HG03442 (cell line): ENCODE data around the gene TENM3.

Source experiments
- ATAC-seq: cut with Tn5 transposase; IDR thresholded peaks from one replicate; pipeline ENCODE4 v1.9.1; 2021; ENCODE audit warnings: mild to moderate bottlenecking, moderate library complexity; ENCODE audit not compliant: unreplicated experiment

The TENM3 gene

GRCh38 chr4:182286035-182286434 lies 42.8 kb downstream of the TENM3 start:
- ATAC-seq: no peak

- no peak for ATAC-seq
Observed at GRCh38 chr4:182286931-182287330, 43.7 kb downstream of the TENM3 start.

GRCh38 chr4:182288534-182288933 lies 45.3 kb downstream of the TENM3 start:
- no peak for ATAC-seq

- ATAC-seq: no peak
Observed at GRCh38 chr4:182289809-182290208, 46.6 kb downstream of the TENM3 start.

GRCh38 chr4:182291175-182291574 lies 48.0 kb downstream of the TENM3 start:
- ATAC-seq: no peak

- ATAC-seq: no peak
Observed at GRCh38 chr4:182291597-182292270, 48.5 kb downstream of the TENM3 start.

- ATAC-seq: no peak
Observed at GRCh38 chr4:182292612-182293011, 49.4 kb downstream of the TENM3 start.

- no peak for ATAC-seq
Observed at GRCh38 chr4:182293691-182294255, 50.6 kb downstream of the TENM3 start.

- ATAC-seq: no peak
Observed at GRCh38 chr4:182294451-182294850, 51.2 kb downstream of the TENM3 start.

GRCh38 chr4:182297659-182298058 lies 54.5 kb downstream of the TENM3 start:
- ATAC-seq: no peak

GRCh38 chr4:182301736-182302135 lies 58.5 kb downstream of the TENM3 start:
- ATAC-seq: no peak

GRCh38 chr4:182303847-182304246 lies 60.6 kb downstream of the TENM3 start:
- no peak for ATAC-seq

GRCh38 chr4:182306792-182307507 lies 63.7 kb downstream of the TENM3 start:
- ATAC-seq: no peak

- no peak for ATAC-seq
Observed at GRCh38 chr4:182307746-182308145, 64.5 kb downstream of the TENM3 start.

- no peak for ATAC-seq
Observed at GRCh38 chr4:182309877-182310276, 66.7 kb downstream of the TENM3 start.

- no peak for ATAC-seq
Observed at GRCh38 chr4:182310316-182310715, 67.1 kb downstream of the TENM3 start.

GRCh38 chr4:182310962-182311361 lies 67.8 kb downstream of the TENM3 start:
- no peak for ATAC-seq

- no peak for ATAC-seq
Observed at GRCh38 chr4:182314537-182314936, 71.3 kb downstream of the TENM3 start.

GRCh38 chr4:182318256-182318655 lies 75.1 kb downstream of the TENM3 start:
- no peak for ATAC-seq

GRCh38 chr4:182320092-182320491 lies 76.9 kb downstream of the TENM3 start:
- ATAC-seq: no peak

GRCh38 chr4:182320580-182320979 lies 77.4 kb downstream of the TENM3 start:
- no peak for ATAC-seq

GRCh38 chr4:182324282-182324681 lies 81.1 kb downstream of the TENM3 start:
- ATAC-seq: no peak
